OCI-LY3 (cell line): ENCODE data around the gene SWT1.
"Not testable (repeated sequence)": the region's sequence is repeated elsewhere in the genome, so short reads cannot be mapped to it uniquely, and the experiment has no call there.

Source experiments
- H2AFZ ChIP-seq: fragments of 200-600, 300-600 bp; shearing (Covaris generic); 2 replicates; pipeline ENCODE4 v1.6.0; 2014; ENCODE audit warnings: antibody characterized with exemption, low read depth, low read length
- H3K27ac ChIP-seq: fragments of 200-600, 300-600 bp; sonication (generic); 2 replicates; pipeline ENCODE4 v1.5.1; 2014; ENCODE audit warnings: mild to moderate bottlenecking, low read length, moderate library complexity, mixed read lengths
- H3K27me3 ChIP-seq: fragments of 200-600, 300-600 bp; sonication (generic); 2 replicates; pipeline ENCODE4 v1.6.1; 2014; ENCODE audit warnings: low read depth, low read length, mixed read lengths
- H3K36me3 ChIP-seq: fragments of 200-600, 300-600 bp; sonication (generic); replicated peaks from 2 replicates; pipeline ENCODE3; 2014; ENCODE audit warnings: low read depth, low read length, mixed read lengths
- H3K4me1 ChIP-seq: fragments of 300-600, 200-600 bp; sonication (generic); 2 replicates; pipeline ENCODE4 v1.6.1; 2014; ENCODE audit warnings: low read length, mixed read lengths
- H3K4me2 ChIP-seq: fragments of 200-600, 300-600 bp; sonication (generic); 2 replicates; pipeline ENCODE4 v1.6.1; 2014; ENCODE audit warnings: low read length, mixed read lengths
- H3K4me3 ChIP-seq: fragments of 300-600, 200-600 bp; sonication (generic); 2 replicates; pipeline ENCODE4 v1.5.1; 2014; ENCODE audit warnings: antibody characterized with exemption, mild to moderate bottlenecking, low read length, moderate library complexity
- H3K79me2 ChIP-seq: fragments of 300-600, 200-600 bp; shearing (Covaris generic); 2 replicates; pipeline ENCODE4 v1.6.1; 2014; ENCODE audit warnings: mild to moderate bottlenecking, low read length, mixed read lengths
- H3K9ac ChIP-seq: fragments of 300-600, 200-600 bp; shearing (Covaris generic); 2 replicates; pipeline ENCODE4 v1.6.0; 2014; ENCODE audit warnings: mild to moderate bottlenecking, low read length, moderate library complexity
- H3K9me3 ChIP-seq: fragments of 200-600, 300-600 bp; shearing (Covaris generic); 2 replicates; pipeline ENCODE4 v1.6.1; 2014; ENCODE audit warnings: low read length, mixed read lengths; ENCODE audit not compliant: insufficient read depth
- H4K20me1 ChIP-seq: fragments of 200-600, 300-600 bp; sonication (generic); 2 replicates; pipeline ENCODE4 v1.6.1; 2016; ENCODE audit warnings: low read length, mixed read lengths; ENCODE audit not compliant: insufficient read depth
- CTCF ChIP-seq: fragments of 200-600, 300-600 bp; sonication (generic); IDR thresholded peaks from 2 replicates; pipeline ENCODE4 v1.5.1; 2014; ENCODE audit warnings: antibody characterized with exemption, low read length, low read depth
- EZH2phosphoT487 ChIP-seq: fragments of 200-600 bp; shearing (Covaris generic); IDR thresholded peaks from 2 replicates; pipeline ENCODE4 v1.6.1; 2018; ENCODE audit warnings: antibody characterized with exemption, mixed run types, low read depth

Gene SWT1

GRCh38 chr1:185321653-185322221 is 164.8 kb downstream of the SWT1 start:
- H3K4me3 ChIP-seq, H3K27me3 ChIP-seq, H3K9ac ChIP-seq, H3K9me3 ChIP-seq, H3K27ac ChIP-seq, H2AFZ ChIP-seq, H4K20me1 ChIP-seq, H3K4me2 ChIP-seq: not testable (repeated sequence)
- Histone ChIP-seq H3K36me3 (peaks cover 17% of the 10 kb centered on the region), H3K79me2 (peaks cover 27% of the 10 kb centered on the region), H3K4me1 (peaks cover 37% of the 10 kb centered on the region)

GRCh38 chr1:185322636-185323035 is 165.7 kb downstream of the SWT1 start:
- H4K20me1 ChIP-seq: no peaks in the 10 kb centered on the region
- H3K9me3 ChIP-seq: no peaks in the 10 kb centered on the region
- H3K36me3 ChIP-seq: peaks cover 18% of the 10 kb centered on the region
- H3K27me3 ChIP-seq: no peaks in the 10 kb centered on the region
- H3K27ac ChIP-seq: no peak overlapping the region
- peaks cover 21% of the 10 kb centered on the region for H3K79me2 ChIP-seq
- no peak overlapping the region for H3K9ac ChIP-seq
- H3K4me3 ChIP-seq: no peak overlapping the region
- no peak for TF ChIP-seq EZH2phosphoT487
- TF ChIP-seq CTCF: no peak
- peaks cover 34% of the 10 kb centered on the region for H3K4me1 ChIP-seq
- H3K4me2 ChIP-seq: no peak overlapping the region
- no peak overlapping the region for H2AFZ ChIP-seq

- H2AFZ ChIP-seq: no peak overlapping the region
- no peak overlapping the region for H3K9ac ChIP-seq
- H3K36me3 ChIP-seq: peaks cover 21% of the 10 kb centered on the region
- no peak for TF ChIP-seq EZH2phosphoT487
- no peak for TF ChIP-seq CTCF
- no peak overlapping the region for H3K27ac ChIP-seq
- no peak overlapping the region for H3K4me2 ChIP-seq
- no peaks in the 10 kb centered on the region for H4K20me1 ChIP-seq
- peaks cover 12% of the 10 kb centered on the region for H3K79me2 ChIP-seq
- no peaks in the 10 kb centered on the region for H3K27me3 ChIP-seq
- H3K4me1 ChIP-seq: peaks cover 21% of the 10 kb centered on the region
- 0 out of 2 replicates have a peak, but pooled peaks cover 4% of the 10 kb centered on the region for H3K9me3 ChIP-seq
- H3K4me3 ChIP-seq: no peak overlapping the region
Observed at GRCh38 chr1:185324118-185324517, 167.2 kb downstream of the SWT1 start.

GRCh38 chr1:185325413-185325812 is 168.4 kb downstream of the SWT1 start:
- H2AFZ ChIP-seq: no peak overlapping the region
- H3K27ac ChIP-seq: no peak overlapping the region
- no peak overlapping the region for H3K9ac ChIP-seq
- H3K4me2 ChIP-seq: no peak overlapping the region
- peaks cover 16% of the 10 kb centered on the region for H3K36me3 ChIP-seq
- no peaks in the 10 kb centered on the region for H3K27me3 ChIP-seq
- H3K79me2 ChIP-seq: no peaks in the 10 kb centered on the region
- TF ChIP-seq EZH2phosphoT487: no peak
- no peak for TF ChIP-seq CTCF
- H3K9me3 ChIP-seq: 0 out of 2 replicates have a peak, but pooled peaks cover 4% of the 10 kb centered on the region
- H3K4me1 ChIP-seq: peaks cover 8% of the 10 kb centered on the region
- no peak overlapping the region for H3K4me3 ChIP-seq
- H4K20me1 ChIP-seq: no peaks in the 10 kb centered on the region

GRCh38 chr1:185328255-185328654 is 171.3 kb downstream of the SWT1 start:
- Histone ChIP-seq H3K4me1 (peaks cover 2% of the 10 kb centered on the region; the same call in 1 of the 2 replicates), H2AFZ (no peak overlapping the region), H3K27ac (no peak overlapping the region), H3K36me3 (peaks cover 10% of the 10 kb centered on the region), H3K27me3 (no peaks in the 10 kb centered on the region), H4K20me1 (no peaks in the 10 kb centered on the region), H3K79me2 (no peaks in the 10 kb centered on the region), H3K4me2 (no peak overlapping the region), H3K9me3 (0 out of 2 replicates have a peak, but pooled peaks cover 4% of the 10 kb centered on the region), H3K4me3 (no peak overlapping the region), H3K9ac (no peak overlapping the region)
- TF ChIP-seq CTCF: no peak
- no peak for TF ChIP-seq EZH2phosphoT487
